Measurements from ENCODE around the gene PLCXD3. TPM values are rescaled to one million over a fixed set of nuclear protein-coding genes. Genes with fewer than 3 reads are reported as not detected.

The PLCXD3 gene
- total and polyA plus RNA-seq, 2 of the 4 experiments (the other 2 are of a cell fraction): under 0.01 to 0.02 TPM

- Histone ChIP-seq H4K20me1 (ENCODE audit: insufficient read depth, low read length) (no peaks in the 10 kb centered on the region), H3K4me3 (ENCODE audit: insufficient read depth, low read depth, low read length) (no peak overlapping the region), H2BK120ac (ENCODE audit: low read depth, low read length) (no peak overlapping the region), H4K5ac (ENCODE audit: low read depth, low read length) (no peak overlapping the region), H3K56ac (ENCODE audit: extremely low read depth, insufficient read depth, low read length) (no peak overlapping the region), H3K9me1 (ENCODE audit: insufficient read depth, low read length) (peaks cover 4% of the 10 kb centered on the region; the same call in 1 of the 2 replicates), H3K79me1 (ENCODE audit: low read depth in 1 of 2, low read length in 2 of 2) (no peaks in the 10 kb centered on the region), H4K8ac (ENCODE audit: low read depth in 2 of 2, low read length in 2 of 2) (no peak overlapping the region), H2AK5ac (ENCODE audit: low read depth, low read length) (no peak overlapping the region), H2AFZ (replicated peaks; ENCODE audit: low read length, poor library complexity) (no peak overlapping the region), H3K36me3 (ENCODE audit: control insufficient read depth, insufficient read depth, low read length) (no peaks in the 10 kb centered on the region), H3K4me1 (ENCODE audit: control insufficient read depth, insufficient read depth, low read length) (peaks cover 2% of the 10 kb centered on the region; the same call in 1 of the 2 replicates), H3K9ac (ENCODE audit: low read depth, low read length) (no peak overlapping the region), H3K27ac (ENCODE audit: insufficient read depth, low read length) (no peak overlapping the region), H3K4ac (ENCODE audit: low read depth, low read length) (no peak overlapping the region), H4K91ac (ENCODE audit: insufficient read depth, low read depth, low read length) (no peak overlapping the region), H2AK9ac (replicated peaks; ENCODE audit: low read depth, low read length, poor library complexity) (no peak overlapping the region), H2BK5ac (ENCODE audit: low read depth, low read length, poor library complexity, severe bottlenecking) (no peak overlapping the region), H2BK20ac (ENCODE audit: low read depth, low read length) (no peak overlapping the region), H3K4me2 (ENCODE audit: low read depth, low read length) (no peak overlapping the region), H3K18ac (ENCODE audit: low read depth, low read length) (no peak overlapping the region), H2BK15ac (ENCODE audit: low read depth, low read length) (no peak overlapping the region), H3K14ac (replicated peaks; ENCODE audit: low read depth, low read length) (no peak overlapping the region), H3K9me3 (ENCODE audit: control insufficient read depth, insufficient read depth, low read length) (no peaks in the 10 kb centered on the region), H3K27me3 (ENCODE audit: control insufficient read depth, insufficient read depth, low read length) (no peaks in the 10 kb centered on the region), H3K23ac (ENCODE audit: low read depth, low read length) (no peak overlapping the region)
- DNase-seq (peak; percentile 16), ATAC-seq (ENCODE audit: low read depth) (no peak)
- no CpG with 5 or more reads among the region's 2 CpGs for WGBS, 2 experiments (ENCODE audit: extremely low coverage in 2 of 2, insufficient read length in 1 of 2)
- TF ChIP-seq BHLHE40 (IDR thresholded peaks at IDR 0.05; ENCODE audit: low read depth, low read length) (no peak), USF2 (IDR thresholded peaks at IDR 0.05; ENCODE audit: low read depth, low read length) (no peak), MAFK (IDR thresholded peaks at IDR 0.05; ENCODE audit: low read depth, low read length) (no peak), RCOR1 (IDR thresholded peaks at IDR 0.05; ENCODE audit: insufficient replicate concordance, low read length) (no peak), CHD1 (IDR thresholded peaks at IDR 0.05; ENCODE audit: low read depth, low read length) (no peak), MXI1 (IDR thresholded peaks at IDR 0.05; ENCODE audit: borderline replicate concordance, low read depth, low read length) (no peak), FOS (IDR thresholded peaks at IDR 0.05; ENCODE audit: low read depth, low read length) (no peak), CTCF (conservative IDR thresholded peaks at IDR 0.05; ENCODE audit: low read depth, low read length) (no peak), RAD21 (IDR thresholded peaks at IDR 0.05; ENCODE audit: low read length) (no peak), SMC3 (IDR thresholded peaks at IDR 0.05; ENCODE audit: low read depth, low read length) (no peak), CEBPB (IDR thresholded peaks at IDR 0.05; ENCODE audit: low read depth, low read length) (no peak), POLR2A (IDR thresholded peaks at IDR 0.05; ENCODE audit: low read depth, low read length) (no peak), MAZ (IDR thresholded peaks at IDR 0.05; ENCODE audit: borderline replicate concordance, low read depth, low read length) (no peak), NFE2L2 (IDR thresholded peaks at IDR 0.05; ENCODE audit: low read depth, low read length) (no peak)
- TF ChIP-seq, protein P1, sequence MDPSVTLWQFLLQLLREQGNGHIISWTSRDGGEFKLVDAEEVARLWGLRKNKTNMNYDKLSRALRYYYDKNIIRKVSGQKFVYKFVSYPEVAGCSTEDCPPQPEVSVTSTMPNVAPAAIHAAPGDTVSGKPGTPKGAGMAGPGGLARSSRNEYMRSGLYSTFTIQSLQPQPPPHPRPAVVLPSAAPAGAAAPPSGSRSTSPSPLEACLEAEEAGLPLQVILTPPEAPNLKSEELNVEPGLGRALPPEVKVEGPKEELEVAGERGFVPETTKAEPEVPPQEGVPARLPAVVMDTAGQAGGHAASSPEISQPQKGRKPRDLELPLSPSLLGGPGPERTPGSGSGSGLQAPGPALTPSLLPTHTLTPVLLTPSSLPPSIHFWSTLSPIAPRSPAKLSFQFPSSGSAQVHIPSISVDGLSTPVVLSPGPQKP (IDR thresholded peaks at IDR 0.05; ENCODE audit: borderline replicate concordance, low read depth, low read length): no peak
- ChIA-PET POLR2A (ENCODE audit: unreplicated experiment) (no interaction called here), CTCF (no interaction called here)
- in situ Hi-C loops (cut with MboI; ENCODE audit: low sequenced_read_pairs) (no loop called here), intact Hi-C loops (cut with micrococcal nuclease) (no loop called here), dilution Hi-C loops (cut with HindIII; ENCODE audit: low sequenced_read_pairs, unreplicated experiment) (no loop called here)
- BruUV-seq (replicated peaks): no TSS peak
Observed at GRCh38 chr5:41368158-41368557, 142.2 kb downstream of the PLCXD3 start.

Measured in IMR-90 (cell line).